GM12878 (cell line): Measurements from ENCODE around the gene TSHR. TPM values are rescaled to one million over a fixed set of nuclear protein-coding genes. Genes with fewer than 3 reads are reported as not detected.
A peak's percentile ranks its signal among the peaks of the same experiment; 100 is the strongest.

Source experiments
- ATAC-seq: fragments of 200-7000 bp; cut with Tn5 transposase; 3 replicates; pipeline ENCODE4 v1.9.1; 2020; ENCODE audit warnings: mild to moderate bottlenecking, moderate library complexity
- BruUV-seq: library from RNA; stranded (reverse); fragments of 400-500 nt; replicated peaks from 2 replicates; lab custom pipeline; 2021; lab: Mats Ljungman, UMichigan
- CTCF ChIA-PET: fragments of 300-600 bp; sonication (Branson Sonifier 250); formaldehyde crosslinking; extraction: SDS; loops from one replicate; lab custom pipeline; 2021; ENCODE audit warnings: inconsistent platforms; lab: Yijun Ruan, JAX
- POLR2A ChIA-PET: fragments of 350-600 bp; formaldehyde crosslinking; extraction: SDS; loops from one replicate; lab custom pipeline; 2021; ENCODE audit warnings: inconsistent platforms; lab: Charles Lee
- RAD21 ChIA-PET: fragments of 300-600 bp; sonication (Branson Sonifier 250); formaldehyde crosslinking; loops from one replicate; lab custom pipeline; 2023; ENCODE audit warnings: antibody characterized with exemption; ENCODE audit not compliant: unreplicated experiment; lab: Charles Lee
- SMC1A ChIA-PET: fragments of 300-600 bp; sonication (Branson Sonifier 250); formaldehyde crosslinking; loops from one replicate; lab custom pipeline; 2023; ENCODE audit not compliant: unreplicated experiment, uncharacterized antibody; lab: Charles Lee
- DNase-seq: peaks from one replicate; pipeline ENCODE4 v3.0.0-alpha.2; 2011; ENCODE audit warnings: low read depth, low spot score
- FAIRE-seq: peaks from 3 replicates; lab custom pipeline; 2011; peaks lifted over from hg19 to GRCh38; lab: Jason Lieb, UNC
- H2AFZ ChIP-seq: 2 replicates; pipeline ENCODE4 v1.6.0; 2011; ENCODE audit warnings: low read depth, low read length, control low read depth; ENCODE audit not compliant: control insufficient read depth
- H3K27ac ChIP-seq: 2 replicates; pipeline ENCODE4 v1.5.1; 2011; ENCODE audit warnings: control low read depth; ENCODE audit not compliant: control insufficient read depth, insufficient read depth
- H3K27me3 ChIP-seq, 2 experiments: replicated peaks in 1 of 2; 2 replicates each; pipeline versions ENCODE4 v1.6.0 to v1.6.1; 2011; ENCODE audit warnings: low read length in 1 of 2; ENCODE audit not compliant: control insufficient read depth in 2 of 2, insufficient read depth in 2 of 2
- H3K36me3 ChIP-seq, 2 experiments: 2 replicates each; pipeline ENCODE4 v1.5.1; 2011; ENCODE audit warnings: low read length in 1 of 2; ENCODE audit not compliant: control insufficient read depth in 2 of 2, insufficient read depth in 2 of 2
- H3K4me1 ChIP-seq: 2 replicates; pipeline ENCODE4 v1.6.1; 2011; ENCODE audit warnings: mild to moderate bottlenecking, low read length, moderate library complexity, mixed read lengths; ENCODE audit not compliant: control insufficient read depth, insufficient read depth
- H3K4me2 ChIP-seq: 2 replicates; pipeline ENCODE4 v1.6.0; 2011; ENCODE audit warnings: control low read depth; ENCODE audit not compliant: control insufficient read depth, insufficient read depth
- H3K4me3 ChIP-seq: fragments of 200-600 bp; sonication (generic); 2 replicates; pipeline ENCODE4 v1.5.1; 2016
- H3K79me2 ChIP-seq: 2 replicates; pipeline ENCODE4 v1.6.0; 2011; ENCODE audit warnings: low read length; ENCODE audit not compliant: control insufficient read depth, insufficient read depth
- H3K9ac ChIP-seq: 2 replicates; pipeline ENCODE4 v1.8.0; 2011; ENCODE audit warnings: low read length, control low read depth, mixed read lengths; ENCODE audit not compliant: control insufficient read depth, insufficient read depth
- H3K9me3 ChIP-seq: replicated peaks from 3 replicates; pipeline ENCODE4 v1.5.1; 2011; ENCODE audit warnings: mild to moderate bottlenecking, low read length; ENCODE audit not compliant: control insufficient read depth, insufficient read depth
- H4K20me1 ChIP-seq: 2 replicates; pipeline ENCODE4 v1.6.0; 2011; ENCODE audit not compliant: control insufficient read depth, insufficient read depth
- BCL11A ChIP-seq: IDR thresholded peaks from 2 replicates; pipeline ENCODE4 v1.6.1; 2011; ENCODE audit warnings: low read depth, low read length
- CBFB ChIP-seq: IDR thresholded peaks from 2 replicates; pipeline ENCODE4 v1.6.1; 2016; ENCODE audit warnings: antibody characterized with exemption, low read depth
- CBX3 ChIP-seq: fragments of 200-600 bp; sonication (generic); IDR thresholded peaks from 2 replicates; pipeline ENCODE4 v1.6.1; 2016; ENCODE audit warnings: low read depth, borderline replicate concordance
- CREM ChIP-seq: IDR thresholded peaks from 2 replicates; pipeline ENCODE4 v1.6.1; 2014; ENCODE audit warnings: antibody characterized with exemption, low read depth
- EP300 ChIP-seq, 2 experiments: fragments of 150-350 bp in 1 of 2; IDR thresholded peaks; 2 replicates each; pipeline ENCODE4 v1.6.1; 2011 to 2012; ENCODE audit warnings: low read depth in 2 of 2, low read length in 2 of 2, borderline replicate concordance in 1 of 2, improper control_type of control experiment in 1 of 2, inconsistent platforms in 1 of 2; ENCODE audit not compliant: control insufficient read depth in 1 of 2
- FOXK2 ChIP-seq: fragments of 450-650 bp; IDR thresholded peaks from 2 replicates; pipeline ENCODE4 v1.6.1; 2017; ENCODE audit warnings: mild to moderate bottlenecking, moderate library complexity
- FOXM1 ChIP-seq: IDR thresholded peaks from 2 replicates; pipeline ENCODE4 v1.6.1; 2012; ENCODE audit warnings: low read depth, mild to moderate bottlenecking, inconsistent platforms, low read length, moderate library complexity
- MYB ChIP-seq: fragments of 150-350 bp; IDR thresholded peaks from 2 replicates; pipeline ENCODE4 v1.6.1; 2014; ENCODE audit warnings: mild to moderate bottlenecking, low read depth, low read length, borderline replicate concordance
- MYC ChIP-seq: IDR thresholded peaks from 2 replicates; pipeline ENCODE4 v1.6.1; 2011; ENCODE audit warnings: mild to moderate bottlenecking, low read length, moderate library complexity, inconsistent platforms; ENCODE audit not compliant: insufficient read depth, insufficient replicate concordance, insufficient read length, severe bottlenecking
- NFIC ChIP-seq: IDR thresholded peaks from 2 replicates; pipeline ENCODE4 v1.6.1; 2012; ENCODE audit warnings: low read depth, mild to moderate bottlenecking, inconsistent platforms, low read length, moderate library complexity
- NFYA ChIP-seq: IDR thresholded peaks from 2 replicates; pipeline ENCODE4 v1.6.1; 2011; ENCODE audit warnings: low read depth, mild to moderate bottlenecking, low read length, improper control_type of control experiment, borderline replicate concordance
- PML ChIP-seq: IDR thresholded peaks from 2 replicates; pipeline ENCODE4 v1.6.1; 2012; ENCODE audit warnings: low read length, inconsistent platforms
- POLR2AphosphoS5 ChIP-seq: IDR thresholded peaks from 2 replicates; pipeline ENCODE4 v1.6.1; 2011; ENCODE audit warnings: mild to moderate bottlenecking, low read length, inconsistent platforms
- RUNX3 ChIP-seq: IDR thresholded peaks from 2 replicates; pipeline ENCODE4 v1.6.1; 2012; ENCODE audit warnings: low read length, inconsistent platforms
- SIX5 ChIP-seq: IDR thresholded peaks from 2 replicates; pipeline ENCODE4 v1.6.1; 2011; ENCODE audit warnings: mild to moderate bottlenecking, low read depth, low read length, moderate library complexity; ENCODE audit not compliant: severe bottlenecking
- TCF12 ChIP-seq: IDR thresholded peaks from 2 replicates; pipeline ENCODE4 v1.6.1; 2011; ENCODE audit warnings: low read depth, mild to moderate bottlenecking, low read length
- ZBED1 ChIP-seq: IDR thresholded peaks from 2 replicates; pipeline ENCODE4 v1.6.1; 2016; ENCODE audit warnings: borderline replicate concordance
- WGBS: methylation state at CpG from one replicate; pipeline ENCODE4 v1.1.6; 2016; ENCODE audit warnings: low lambda C conversion rate; ENCODE audit not compliant: insufficient replicate concordance, insufficient coverage; ENCODE audit errors: missing lambda C conversion rate; 5-methylcytosine and 5-hydroxymethylcytosine counted together
- in situ Hi-C: fragments of 300-500 bp; cut with MboI; formaldehyde crosslinking; loops from 9 replicates; pipeline ENCODE4 v1.14.3; 2018; ENCODE audit warnings: mixed read lengths
- intact Hi-C: fragments of 100-400 bp; cut with micrococcal nuclease; formaldehyde crosslinking; loops from one replicate; pipeline ENCODE4 v1.14.2; 2022; ENCODE audit not compliant: unreplicated experiment
- polyA plus RNA-seq, 11 experiments: library from polyadenylated mRNA; depleted of rRNA in 4 of 11; unstranded in 6 of 11; stranded (reverse) in 5 of 11; fragments of >200 nt; fragmentation: Nextera tagmentation in 4 of 11; fragmentation: Illumina TruSeq in 1 of 11; extraction: Ambion mirVana in 4 of 11; extraction: Trizol in 1 of 11; gene quantifications; 1 replicate in 1 of 11; 2 replicates in 10 of 11; pipeline versions ENCODE4 v1.2.1 to v1.2.3, GENCODE V29; 2011 to 2016; ENCODE audit warnings: inconsistent platforms in 2 of 11, missing spikeins in 2 of 11, low read depth in 1 of 11
- total RNA-seq, 4 experiments: library from RNA; depleted of rRNA in 3 of 4; stranded (reverse); fragments of >200 nt in 3 of 4; fragmentation: Illumina TruSeq in 1 of 4; extraction: Trizol in 1 of 4; gene quantifications; 2 replicates each; pipeline versions ENCODE4 v1.2.1 to v1.2.3, GENCODE V29; 2013 to 2021
- TF ChIP-seq, protein P1 (sequence below): IDR thresholded peaks from 2 replicates; pipeline ENCODE4 v1.6.1; 2012; ENCODE audit warnings: low read length, inconsistent platforms
- TF ChIP-seq, protein P2 (sequence below): fragments of 450-650 bp; conservative IDR thresholded peaks from 2 replicates; pipeline ENCODE4 v1.6.1; 2017; ENCODE audit warnings: mild to moderate bottlenecking, moderate library complexity
- TF ChIP-seq, protein P3 (sequence below): fragments of 450-650 bp; IDR thresholded peaks from 2 replicates; pipeline ENCODE4 v1.6.1; 2017; ENCODE audit warnings: borderline replicate concordance

The TSHR gene
- total and polyA plus RNA-seq, 10 of the 15 experiments (the other 5 are each of a cell fraction or from before 2014, with no cell fraction given): 0.06 to 0.31 TPM; not detected in 8

DNA sequence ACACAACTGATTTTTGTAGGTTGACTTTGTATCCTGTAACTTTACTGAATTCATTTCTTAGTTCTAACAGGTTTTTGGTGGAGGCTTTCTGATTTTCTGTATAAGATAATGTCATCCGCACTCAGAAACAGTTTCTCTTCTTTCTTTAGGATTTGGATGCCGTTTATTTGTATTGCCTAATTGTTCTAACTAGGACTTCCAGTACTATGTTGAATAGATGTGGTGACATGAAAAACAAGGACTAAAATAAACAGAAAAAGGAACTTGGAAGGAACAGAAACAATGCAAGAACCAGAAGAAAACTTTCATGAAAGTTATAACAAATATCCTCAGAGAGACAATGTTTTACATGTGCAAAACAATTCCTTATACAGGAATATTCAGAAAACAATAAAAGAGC lies 165.1 kb downstream of the TSHR start (continued):
- TF ChIP-seq MYC (no peak), FOXK2 (no peak)

DNA sequence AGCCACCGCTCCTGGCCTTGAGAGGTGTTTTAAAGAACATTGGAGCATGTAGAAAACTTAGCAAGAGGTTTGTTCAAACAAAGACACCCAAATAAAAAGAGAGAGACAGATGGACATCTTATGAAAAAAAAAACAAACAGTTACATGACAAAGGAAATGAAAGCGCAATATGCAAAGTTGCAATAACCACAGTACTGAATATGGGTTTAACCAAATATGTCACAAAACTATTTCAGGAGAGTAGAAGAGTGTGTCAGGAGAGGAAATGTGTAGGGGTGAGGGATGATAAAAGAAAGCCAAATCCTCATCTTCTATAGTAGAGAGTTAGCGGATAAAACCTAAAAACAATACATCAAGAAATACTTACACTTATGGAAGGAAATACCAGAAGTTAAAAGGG lies 166.9 kb downstream of the TSHR start:
- Histone ChIP-seq H3K4me2 (peak overlapping the region; percentile 48; the same call in 1 of the 2 replicates), H3K9me3 (peaks cover 10% of the 10 kb centered on the region; the same call in 2 of the 3 replicates), H3K27ac (peak overlapping the region; percentile 48), H3K79me2 (no peaks in the 10 kb centered on the region), H3K36me3 (no peaks in the 10 kb centered on the region), H2AFZ (no peak overlapping the region), H3K27me3 (no peaks in the 10 kb centered on the region), H3K9ac (no peak overlapping the region), H4K20me1 (no peaks in the 10 kb centered on the region), H3K4me1 (peaks cover 6% of the 10 kb centered on the region), H3K4me3 (no peak overlapping the region)
- in situ Hi-C loops (no loop called here), intact Hi-C loops (no loop called here)
- SMC1A ChIA-PET: no interaction called here
- FAIRE-seq (peak; percentile 87), DNase-seq (peak; percentile 53), ATAC-seq (peak; percentile 95)
- RAD21 ChIA-PET: no interaction called here
- POLR2A ChIA-PET: no interaction called here
- BruUV-seq: no TSS peak
- WGBS: 33% methylated on average over 3 of the region's 3 CpGs
- CTCF ChIA-PET: no interaction called here
- TF ChIP-seq CBX3: no peak
- no peak for TF ChIP-seq SIX5
- TF ChIP-seq ZBED1: peak; percentile 40; the same call in 1 of the 2 replicates
- TF ChIP-seq EP300 (IDR thresholded peaks at IDR 0.05; ENCODE audit: borderline replicate concordance in 1 of 2, control insufficient read depth in 1 of 2, low read depth in 2 of 2, low read length in 2 of 2): peak; percentile 25 to 28; a peak in 1 of 4 replicates
- TF ChIP-seq, protein P1, sequence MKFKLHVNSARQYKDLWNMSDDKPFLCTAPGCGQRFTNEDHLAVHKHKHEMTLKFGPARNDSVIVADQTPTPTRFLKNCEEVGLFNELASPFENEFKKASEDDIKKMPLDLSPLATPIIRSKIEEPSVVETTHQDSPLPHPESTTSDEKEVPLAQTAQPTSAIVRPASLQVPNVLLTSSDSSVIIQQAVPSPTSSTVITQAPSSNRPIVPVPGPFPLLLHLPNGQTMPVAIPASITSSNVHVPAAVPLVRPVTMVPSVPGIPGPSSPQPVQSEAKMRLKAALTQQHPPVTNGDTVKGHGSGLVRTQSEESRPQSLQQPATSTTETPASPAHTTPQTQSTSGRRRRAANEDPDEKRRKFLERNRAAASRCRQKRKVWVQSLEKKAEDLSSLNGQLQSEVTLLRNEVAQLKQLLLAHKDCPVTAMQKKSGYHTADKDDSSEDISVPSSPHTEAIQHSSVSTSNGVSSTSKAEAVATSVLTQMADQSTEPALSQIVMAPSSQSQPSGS: peak; percentile 79; the same call in 1 of the 2 replicates
- TF ChIP-seq FOXM1: peak; percentile 79
- TF ChIP-seq RUNX3: peak; percentile 97
- TF ChIP-seq POLR2AphosphoS5: no peak
- no peak for TF ChIP-seq MYB
- TF ChIP-seq PML: peak; percentile 61; the same call in 1 of the 2 replicates
- TF ChIP-seq, protein P2, sequence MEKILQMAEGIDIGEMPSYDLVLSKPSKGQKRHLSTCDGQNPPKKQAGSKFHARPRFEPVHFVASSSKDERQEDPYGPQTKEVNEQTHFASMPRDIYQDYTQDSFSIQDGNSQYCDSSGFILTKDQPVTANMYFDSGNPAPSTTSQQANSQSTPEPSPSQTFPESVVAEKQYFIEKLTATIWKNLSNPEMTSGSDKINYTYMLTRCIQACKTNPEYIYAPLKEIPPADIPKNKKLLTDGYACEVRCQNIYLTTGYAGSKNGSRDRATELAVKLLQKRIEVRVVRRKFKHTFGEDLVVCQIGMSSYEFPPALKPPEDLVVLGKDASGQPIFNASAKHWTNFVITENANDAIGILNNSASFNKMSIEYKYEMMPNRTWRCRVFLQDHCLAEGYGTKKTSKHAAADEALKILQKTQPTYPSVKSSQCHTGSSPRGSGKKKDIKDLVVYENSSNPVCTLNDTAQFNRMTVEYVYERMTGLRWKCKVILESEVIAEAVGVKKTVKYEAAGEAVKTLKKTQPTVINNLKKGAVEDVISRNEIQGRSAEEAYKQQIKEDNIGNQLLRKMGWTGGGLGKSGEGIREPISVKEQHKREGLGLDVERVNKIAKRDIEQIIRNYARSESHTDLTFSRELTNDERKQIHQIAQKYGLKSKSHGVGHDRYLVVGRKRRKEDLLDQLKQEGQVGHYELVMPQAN: no peak
- no peak for TF ChIP-seq NFYA
- TF ChIP-seq CREM: peak; percentile 70
- TF ChIP-seq, protein P3, sequence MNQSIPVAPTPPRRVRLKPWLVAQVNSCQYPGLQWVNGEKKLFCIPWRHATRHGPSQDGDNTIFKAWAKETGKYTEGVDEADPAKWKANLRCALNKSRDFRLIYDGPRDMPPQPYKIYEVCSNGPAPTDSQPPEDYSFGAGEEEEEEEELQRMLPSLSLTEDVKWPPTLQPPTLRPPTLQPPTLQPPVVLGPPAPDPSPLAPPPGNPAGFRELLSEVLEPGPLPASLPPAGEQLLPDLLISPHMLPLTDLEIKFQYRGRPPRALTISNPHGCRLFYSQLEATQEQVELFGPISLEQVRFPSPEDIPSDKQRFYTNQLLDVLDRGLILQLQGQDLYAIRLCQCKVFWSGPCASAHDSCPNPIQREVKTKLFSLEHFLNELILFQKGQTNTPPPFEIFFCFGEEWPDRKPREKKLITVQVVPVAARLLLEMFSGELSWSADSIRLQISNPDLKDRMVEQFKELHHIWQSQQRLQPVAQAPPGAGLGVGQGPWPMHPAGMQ: no peak
- peak; percentile 66; the same call in 1 of the 2 replicates for TF ChIP-seq BCL11A
- TF ChIP-seq NFIC: peak; percentile 85
- TF ChIP-seq TCF12: 0 out of 2 replicates have a peak, but pooled peaks have one; percentile 27
- peak; percentile 57; the same call in 1 of the 2 replicates for TF ChIP-seq CBFB
